ENCODE results near the gene RBPJ.
"Not testable (repeated sequence)": the region's sequence is repeated elsewhere in the genome, so short reads cannot be mapped to it uniquely, and the experiment has no call there.

Gene RBPJ

GRCh38 chr4:26308568-26308967 is 12.2 kb upstream of the RBPJ start:
- POLR2A ChIA-PET, result no interaction called here
- DNase-seq (ENCODE audit: extremely low spot score), result no peak
- no peak for TF ChIP-seq CTCF (IDR thresholded peaks at IDR 0.05; ENCODE audit: control extremely low read depth, extremely low read depth, low read depth, missing control alignments)
- CTCF ChIA-PET, result no interaction called here

GRCh38 chr4:26310264-26310663 is 10.6 kb upstream of the RBPJ start:
- DNase-seq (ENCODE audit: extremely low spot score), result no peak
- no peak for TF ChIP-seq CTCF (IDR thresholded peaks at IDR 0.05; ENCODE audit: control extremely low read depth, extremely low read depth, low read depth, missing control alignments)
- ChIA-PET POLR2A (no interaction called here), CTCF (interaction anchor here (0.8 to 1.2 kb wide), 2 partner anchors 8 to 234 kb away, joined by 3 read pairs; no protein-coding TSS in a partner anchor)

- TF ChIP-seq CTCF (IDR thresholded peaks at IDR 0.05; ENCODE audit: control extremely low read depth, extremely low read depth, low read depth, missing control alignments), result no peak
- no peak for DNase-seq (ENCODE audit: extremely low spot score)
- CTCF ChIA-PET, result interaction anchor here (2.2 kb wide), 1 partner anchor 9 kb away, joined by 6 read pairs; no protein-coding TSS in a partner anchor
- POLR2A ChIA-PET, result no interaction called here
These were observed 9.2 kb upstream of the RBPJ start for GRCh38 chr4:26311633-26312032.

- POLR2A ChIA-PET, result not testable (repeated sequence)
- CTCF ChIA-PET, result interaction anchor here (1.0 kb wide), 1 partner anchor 14 kb away, joined by 3 read pairs; no protein-coding TSS in a partner anchor
These were observed 5.4 kb upstream of the RBPJ start for GRCh38 chr4:26315316-26315932.

DNA sequence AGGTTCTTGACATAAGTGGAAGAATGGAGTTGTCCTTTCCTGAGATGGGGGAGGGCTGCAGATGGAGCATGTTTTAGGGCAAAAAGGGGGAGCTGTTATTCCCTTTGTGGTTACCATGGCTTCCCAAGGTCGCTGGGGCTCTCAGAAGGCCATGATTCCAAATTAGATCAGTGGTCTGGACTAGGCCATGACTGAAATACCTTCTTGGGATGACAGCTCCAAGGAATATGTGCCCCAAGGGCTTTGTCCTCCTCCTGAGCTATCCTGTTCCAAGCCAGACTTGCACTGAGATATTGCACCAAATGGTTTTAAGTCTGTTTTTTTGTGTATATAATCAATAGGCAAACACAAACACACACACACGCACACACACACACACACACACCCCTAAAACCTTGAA is 3.0 kb upstream of the RBPJ start:
- no peak for TF ChIP-seq CTCF (IDR thresholded peaks at IDR 0.05; ENCODE audit: control extremely low read depth, extremely low read depth, low read depth, missing control alignments)
- POLR2A ChIA-PET, result no interaction called here
- CTCF ChIA-PET, result interaction anchor here (1.0 to 2.1 kb wide), 4 partner anchors 13 to 289 kb away, joined by 3 to 8 read pairs (median 4); no protein-coding TSS in a partner anchor
- DNase-seq (ENCODE audit: extremely low spot score), result no peak

More at GRCh38 chr4:26315316-26315932, 5.4 kb upstream of the RBPJ start:
- DNase-seq (ENCODE audit: extremely low spot score), result not testable (repeated sequence)

GRCh38 chr4:26319467-26319948 is 1.3 kb upstream of the RBPJ start:
- peak; percentile 57 for TF ChIP-seq CTCF (IDR thresholded peaks at IDR 0.05; ENCODE audit: control extremely low read depth, extremely low read depth, low read depth, missing control alignments)
- peak; percentile 92 for DNase-seq (ENCODE audit: extremely low spot score)
- CTCF ChIA-PET, result interaction anchor here (0.8 to 2.5 kb wide), 14 partner anchors 10 to 290 kb away, joined by 3 to 24 read pairs (median 3); no protein-coding TSS in a partner anchor
- POLR2A ChIA-PET, result interaction anchor here (0.6 to 1.8 kb wide), 8 partner anchors 122 to 284 kb away, joined by 3 to 6 read pairs (median 4); no protein-coding TSS in a partner anchor

DNA sequence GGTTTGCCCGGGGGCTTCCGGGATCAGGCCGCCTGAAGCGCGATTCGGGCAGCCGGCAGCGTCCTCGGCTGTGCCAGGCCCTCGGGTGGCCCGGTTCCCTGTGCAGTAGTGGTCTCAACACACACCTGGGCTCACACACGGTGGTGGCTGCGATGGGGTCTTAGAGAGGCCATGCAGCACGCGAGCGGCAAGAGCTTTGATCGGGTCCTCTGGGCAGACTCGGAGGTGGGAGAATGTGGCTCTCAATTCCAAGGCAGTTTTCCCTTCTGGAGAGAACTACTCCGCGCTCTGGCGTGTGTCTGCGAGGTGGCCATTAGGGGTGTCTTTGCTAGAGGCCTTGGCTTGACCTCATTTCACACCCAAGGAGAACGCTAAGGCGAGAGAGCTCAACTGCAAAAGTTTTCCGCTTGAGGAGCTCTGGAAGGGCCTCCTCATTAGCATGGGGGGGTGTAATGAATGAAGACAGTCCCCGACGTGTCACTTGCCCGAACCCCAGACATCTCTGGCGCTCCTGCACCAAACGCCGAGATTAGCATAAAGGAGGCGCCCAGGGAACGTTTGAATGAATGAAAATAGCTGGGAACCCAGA is 771 bp upstream of the RBPJ start:
- CTCF ChIA-PET, result interaction anchor here (0.8 to 2.5 kb wide), 10 partner anchors 9 to 290 kb away, joined by 3 to 24 read pairs (median 3); no protein-coding TSS in a partner anchor

More for the DNA sequence above, 771 bp upstream of the RBPJ start:
- DNase-seq (ENCODE audit: extremely low spot score), result peak; percentile 69
- POLR2A ChIA-PET, result interaction anchor here (0.6 to 1.8 kb wide), 4 partner anchors 126 to 244 kb away, joined by 3 to 6 read pairs (median 4); no protein-coding TSS in a partner anchor
- TF ChIP-seq CTCF (IDR thresholded peaks at IDR 0.05; ENCODE audit: control extremely low read depth, extremely low read depth, low read depth, missing control alignments), result no peak

All from GM10248 (cell line).